IPS-15b (cell line): Measurements from ENCODE around the gene CDC73.

Source experiments
- H3K27me3 ChIP-seq: one replicate; pipeline ENCODE4 v1.6.1; 2013; ENCODE audit warnings: low read length; ENCODE audit not compliant: control insufficient read depth, insufficient read depth
- H3K36me3 ChIP-seq: one replicate; pipeline ENCODE4 v1.6.1; 2013; ENCODE audit warnings: low read length; ENCODE audit not compliant: control insufficient read depth, insufficient read depth
- H3K4me1 ChIP-seq: one replicate; pipeline ENCODE4 v1.6.1; 2013; ENCODE audit warnings: mild to moderate bottlenecking, low read length; ENCODE audit not compliant: control insufficient read depth, insufficient read depth
- H3K4me3 ChIP-seq: one replicate; pipeline ENCODE4 v1.5.1; 2013; ENCODE audit warnings: low read depth, low read length
- H3K9ac ChIP-seq: one replicate; pipeline ENCODE4 v1.6.1; 2013; ENCODE audit warnings: low read depth, mild to moderate bottlenecking, low read length
- H3K9me3 ChIP-seq: one replicate; pipeline ENCODE4 v1.6.1; 2013; ENCODE audit warnings: mild to moderate bottlenecking, low read length; ENCODE audit not compliant: control insufficient read depth, insufficient read depth

The CDC73 gene

DNA sequence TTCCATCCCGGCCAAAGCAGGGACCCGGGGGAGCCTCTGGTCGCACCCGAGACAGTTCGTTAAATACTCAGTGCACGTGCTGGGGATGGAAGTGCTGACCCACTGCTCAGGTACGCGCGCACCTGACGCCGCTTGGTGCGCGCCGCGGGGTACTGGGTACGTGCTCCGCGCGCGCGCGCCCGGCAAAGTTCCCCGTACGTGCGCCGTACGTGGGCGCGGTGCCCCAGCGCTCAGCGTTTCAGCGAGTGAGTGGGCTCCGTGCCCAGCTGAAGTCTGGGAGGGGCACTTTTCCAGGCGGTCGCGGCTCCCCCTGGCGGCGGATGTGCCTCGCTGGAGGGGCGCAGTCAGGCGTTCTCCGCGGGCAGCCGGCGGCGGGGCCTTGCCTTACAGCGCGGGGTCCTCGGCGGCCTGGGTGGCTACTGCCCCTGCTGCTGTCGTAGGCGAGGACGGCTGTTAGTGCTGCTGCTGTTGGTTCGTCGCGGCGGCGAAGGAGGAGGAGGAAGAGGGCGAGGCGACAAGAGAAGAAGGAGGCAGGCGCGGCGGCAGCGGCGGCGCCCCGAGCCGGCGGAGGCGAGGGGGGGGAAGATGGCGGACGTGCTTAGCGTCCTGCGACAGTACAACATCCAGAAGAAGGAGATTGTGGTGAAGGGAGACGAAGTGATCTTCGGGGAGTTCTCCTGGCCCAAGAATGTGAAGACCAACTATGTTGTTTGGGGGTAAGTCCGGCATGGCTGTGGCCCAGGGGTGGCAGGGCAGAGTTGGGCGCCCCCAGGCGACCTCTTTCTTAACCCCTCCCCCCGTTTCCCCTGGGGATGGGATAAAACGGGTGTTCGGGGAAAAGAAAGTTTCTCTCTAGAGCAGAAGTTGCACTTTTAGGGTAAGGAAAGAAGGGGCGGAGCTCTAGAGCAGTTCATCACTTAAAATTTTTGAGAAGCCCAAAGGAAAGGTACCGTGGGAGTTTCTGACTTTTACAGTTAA, at the start of gene CDC73:
Gene CDC73, plus strand, starts transcription at position 416 of the 978 bp plus-strand sequence. Its CDS starts 170 bp downstream, at position 586.
- no peaks in the 10 kb centered on the region for H3K4me1 ChIP-seq
- H3K36me3 ChIP-seq: peaks cover 10% of the 10 kb centered on the region
- H3K9me3 ChIP-seq: no peaks in the 10 kb centered on the region
- H3K4me3 ChIP-seq: peak within 1 kb of the TSS; percentile 92
- peak within 1 kb of the TSS; percentile 98 for H3K9ac ChIP-seq
- H3K27me3 ChIP-seq: peaks cover 13% of the 10 kb centered on the region

DNA sequence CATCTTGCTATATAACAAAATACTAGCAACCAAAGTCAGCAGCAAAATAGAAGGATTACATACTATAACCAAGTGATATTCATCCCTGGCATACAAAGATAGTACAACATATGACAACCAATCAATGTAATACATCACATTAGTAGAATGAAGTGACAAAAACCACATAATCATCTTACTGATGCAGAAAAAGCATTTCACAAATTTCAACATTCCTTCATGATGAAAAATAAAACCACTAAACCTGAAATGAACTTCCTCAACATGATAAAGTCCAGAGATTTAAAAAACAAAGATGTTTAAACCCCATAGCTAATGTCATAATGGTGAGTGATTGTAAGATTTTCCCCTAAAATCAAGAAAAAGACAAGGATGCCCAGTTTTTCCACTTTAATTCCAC, 43.8 kb upstream of the CDC73 start:
- peaks cover 9% of the 10 kb centered on the region for H3K36me3 ChIP-seq
- no peaks in the 10 kb centered on the region for H3K9me3 ChIP-seq
- H3K4me3 ChIP-seq: no peak overlapping the region
- H3K9ac ChIP-seq: no peak overlapping the region
- H3K4me1 ChIP-seq: no peaks in the 10 kb centered on the region
- H3K27me3 ChIP-seq: no peaks in the 10 kb centered on the region

DNA sequence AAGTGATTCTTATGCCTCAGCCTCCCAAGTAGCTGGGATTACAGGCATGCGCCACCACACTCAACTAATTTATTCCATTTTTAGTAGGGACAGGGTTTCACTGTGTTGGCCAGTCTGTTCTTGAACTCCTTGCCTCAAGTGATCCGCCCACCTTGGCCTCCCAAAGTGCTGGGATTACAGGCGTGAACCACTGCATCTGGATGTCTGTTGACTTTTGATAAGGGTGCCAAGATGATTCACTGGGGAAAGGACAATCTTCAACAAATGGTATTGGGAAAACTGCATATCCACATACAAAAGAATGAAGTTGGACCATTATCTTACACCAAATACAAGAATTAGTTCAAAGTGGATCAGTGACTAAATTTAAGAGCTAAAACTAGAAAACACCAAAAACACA, 42.6 kb upstream of the CDC73 start:
- H3K36me3 ChIP-seq: peaks cover 12% of the 10 kb centered on the region
- no peaks in the 10 kb centered on the region for H3K27me3 ChIP-seq
- H3K9ac ChIP-seq: no peak overlapping the region
- no peak overlapping the region for H3K4me3 ChIP-seq
- no peaks in the 10 kb centered on the region for H3K9me3 ChIP-seq
- H3K4me1 ChIP-seq: no peaks in the 10 kb centered on the region

DNA sequence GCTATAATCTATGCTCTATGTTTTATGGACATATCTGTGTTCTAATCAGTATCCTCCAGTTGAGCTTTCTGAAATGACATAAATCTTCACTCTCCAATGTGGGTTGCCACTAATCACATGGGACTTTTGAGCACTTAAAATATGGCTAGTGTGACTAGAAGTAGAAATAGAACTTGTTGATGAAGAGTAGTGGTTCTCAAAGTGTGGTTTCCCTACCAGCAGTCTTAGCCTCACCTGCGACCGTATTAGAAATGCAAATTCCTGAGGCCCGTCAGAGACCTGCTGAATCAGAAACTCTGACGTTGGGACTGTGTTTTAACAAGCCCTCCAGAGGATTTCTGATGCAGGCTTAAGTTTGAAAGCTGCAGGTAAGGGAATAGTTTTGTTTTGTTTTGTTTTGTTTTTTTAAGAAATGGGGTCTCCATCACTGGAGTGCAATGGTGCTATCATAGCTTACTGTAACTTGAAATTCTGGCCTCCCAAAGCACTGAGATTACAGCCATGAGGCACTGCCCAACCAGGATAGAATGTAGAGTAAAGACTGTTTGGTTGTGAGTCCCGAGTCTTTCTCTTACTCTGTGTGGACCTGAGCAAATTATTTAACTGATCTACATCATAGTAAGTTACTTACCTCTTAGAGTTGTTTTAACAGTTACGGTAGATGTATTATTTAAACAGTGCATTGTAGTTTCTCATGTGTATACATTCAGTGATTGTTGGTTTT, 38.3 kb upstream of the CDC73 start:
- H3K27me3 ChIP-seq: no peaks in the 10 kb centered on the region
- H3K9me3 ChIP-seq: no peaks in the 10 kb centered on the region
- no peak overlapping the region for H3K4me3 ChIP-seq
- H3K4me1 ChIP-seq: no peaks in the 10 kb centered on the region
- no peak overlapping the region for H3K9ac ChIP-seq
- H3K36me3 ChIP-seq: peaks cover 9% of the 10 kb centered on the region

DNA sequence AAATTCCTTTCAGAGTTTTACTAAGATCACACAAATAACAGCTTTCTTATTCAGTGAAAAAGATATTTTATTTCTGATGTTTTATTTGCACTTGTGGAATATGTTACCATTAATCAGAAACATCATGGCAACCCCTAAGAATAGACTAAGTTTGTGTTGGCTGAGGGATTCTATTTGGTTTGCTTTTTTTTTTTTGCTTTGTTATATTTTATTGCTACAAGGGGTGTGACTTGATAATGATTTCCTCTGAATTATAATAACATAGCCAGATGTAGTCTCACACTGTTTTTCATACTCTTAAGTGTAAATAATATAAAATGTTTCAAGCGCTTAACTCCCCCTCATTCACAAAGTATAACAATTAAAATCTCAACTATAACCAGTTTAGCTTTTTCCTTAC, 36.6 kb upstream of the CDC73 start:
- Histone ChIP-seq H3K36me3 (peaks cover 9% of the 10 kb centered on the region), H3K9ac (no peak overlapping the region), H3K4me1 (no peaks in the 10 kb centered on the region)

DNA sequence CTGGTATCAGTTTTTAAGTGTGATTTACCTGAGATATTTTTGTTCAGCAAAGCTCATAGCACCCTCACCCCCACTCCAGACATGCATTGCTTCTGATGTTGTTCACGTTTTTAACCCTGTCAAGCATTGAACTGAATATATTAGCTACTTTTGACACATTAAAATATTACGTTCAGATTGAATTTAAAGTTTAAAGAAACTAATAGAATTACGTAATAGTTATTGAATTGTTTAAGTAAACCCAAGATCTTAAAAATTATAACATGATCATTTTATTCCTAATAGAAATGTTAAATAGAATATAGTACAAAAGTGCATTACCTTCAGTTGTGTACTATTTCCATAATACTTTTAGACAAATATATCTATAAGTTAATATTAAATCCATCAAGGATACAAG, 35.5 kb upstream of the CDC73 start:
- H3K36me3 ChIP-seq: peaks cover 9% of the 10 kb centered on the region

More for the DNA sequence above, 36.6 kb upstream of the CDC73 start:
- Histone ChIP-seq H3K27me3 (no peaks in the 10 kb centered on the region), H3K4me3 (no peak overlapping the region), H3K9me3 (no peaks in the 10 kb centered on the region)

DNA sequence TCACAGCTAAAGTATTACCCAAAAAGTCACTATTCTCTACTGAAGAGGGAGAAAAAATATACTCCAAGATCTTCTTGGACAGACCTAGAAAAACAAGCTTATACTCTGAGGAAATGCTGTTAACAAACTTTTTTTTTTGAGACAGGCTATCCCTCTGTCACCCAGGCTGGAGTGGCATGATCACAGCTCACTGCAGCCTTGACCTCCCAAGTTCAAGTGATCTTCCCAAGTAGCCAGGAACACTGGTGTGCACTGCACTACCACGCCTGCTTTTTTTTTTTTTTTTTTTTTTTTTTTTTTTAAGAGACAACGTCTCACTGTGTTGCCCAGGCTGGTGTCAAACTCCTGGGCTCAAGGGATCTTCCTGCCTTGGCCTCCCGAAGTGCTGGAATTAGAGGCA, 33.9 kb upstream of the CDC73 start:
- H3K36me3 ChIP-seq: peaks cover 9% of the 10 kb centered on the region
- H3K4me3 ChIP-seq: no peak overlapping the region
- H3K9ac ChIP-seq: no peak overlapping the region
- H3K9me3 ChIP-seq: no peaks in the 10 kb centered on the region
- no peaks in the 10 kb centered on the region for H3K27me3 ChIP-seq
- no peaks in the 10 kb centered on the region for H3K4me1 ChIP-seq

More for the DNA sequence above, 35.5 kb upstream of the CDC73 start:
- Histone ChIP-seq H3K9ac (no peak overlapping the region), H3K4me3 (no peak overlapping the region), H3K4me1 (no peaks in the 10 kb centered on the region), H3K9me3 (no peaks in the 10 kb centered on the region), H3K27me3 (no peaks in the 10 kb centered on the region)

DNA sequence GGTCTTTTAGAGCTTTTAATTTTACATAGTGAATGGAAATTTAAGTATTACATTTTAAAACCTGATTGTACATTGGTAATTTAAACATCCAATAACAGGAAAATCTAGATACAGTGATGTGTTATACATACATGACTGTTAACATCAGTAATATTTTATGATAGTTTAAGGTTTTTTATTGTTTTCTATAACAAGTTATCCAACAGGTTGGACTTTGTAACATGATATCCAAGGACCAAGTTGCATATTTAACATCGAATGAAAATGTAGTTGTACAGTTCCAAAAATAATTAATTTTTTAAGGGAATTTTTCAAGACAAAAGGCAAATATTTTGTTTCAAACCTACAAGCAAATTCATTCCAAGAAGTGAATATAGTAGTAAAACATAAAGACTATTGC, 31.0 kb upstream of the CDC73 start:
- no peaks in the 10 kb centered on the region for H3K27me3 ChIP-seq
- H3K4me1 ChIP-seq: no peaks in the 10 kb centered on the region
- H3K36me3 ChIP-seq: no peaks in the 10 kb centered on the region
- no peak overlapping the region for H3K9ac ChIP-seq
- H3K4me3 ChIP-seq: no peak overlapping the region
- no peaks in the 10 kb centered on the region for H3K9me3 ChIP-seq

DNA sequence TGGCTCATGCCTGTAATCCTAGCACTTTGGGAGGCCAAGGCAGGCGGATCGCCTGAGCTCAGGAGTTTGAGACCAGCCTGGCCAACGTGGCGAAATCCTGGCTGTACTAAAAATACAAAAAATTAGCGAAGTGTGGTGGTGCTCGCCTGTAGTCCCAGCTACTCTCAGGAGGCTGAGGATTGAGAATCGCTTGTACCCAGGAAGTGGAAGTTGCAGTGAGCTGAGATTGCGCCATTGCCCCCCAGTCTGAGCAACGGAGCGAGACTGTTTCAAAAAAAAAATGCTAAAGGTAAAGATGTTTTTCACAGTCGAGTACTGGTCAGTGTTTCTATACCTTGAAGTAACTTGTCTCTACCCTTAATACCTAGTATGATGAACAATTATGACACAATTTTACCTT, 27.7 kb upstream of the CDC73 start:
- Histone ChIP-seq H3K36me3 (no peaks in the 10 kb centered on the region), H3K4me3 (no peak overlapping the region), H3K9me3 (no peaks in the 10 kb centered on the region), H3K4me1 (no peaks in the 10 kb centered on the region), H3K27me3 (no peaks in the 10 kb centered on the region), H3K9ac (no peak overlapping the region)

DNA sequence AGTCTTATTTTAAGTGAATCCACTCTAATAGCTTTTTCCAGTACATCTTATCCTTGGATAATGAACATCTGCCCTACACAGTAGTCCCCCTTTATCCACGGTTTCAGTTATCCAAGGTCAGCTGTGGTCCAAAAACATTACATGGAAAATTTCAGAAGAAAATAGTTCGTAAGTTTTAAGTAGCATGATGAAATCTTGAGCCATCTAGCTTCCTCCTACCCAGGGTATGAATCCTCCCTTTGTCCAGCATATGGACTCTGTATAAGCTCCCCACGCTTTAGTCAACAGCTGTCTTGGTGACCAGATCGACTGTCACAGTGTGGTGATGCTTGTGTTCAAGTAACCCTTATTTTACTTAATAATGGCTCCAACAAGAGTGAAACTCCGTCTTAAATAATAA, 19.2 kb upstream of the CDC73 start:
- H3K36me3 ChIP-seq: no peaks in the 10 kb centered on the region
- H3K4me3 ChIP-seq: no peak overlapping the region
- H3K9me3 ChIP-seq: no peaks in the 10 kb centered on the region
- H3K9ac ChIP-seq: no peak overlapping the region
- H3K4me1 ChIP-seq: peaks cover 7% of the 10 kb centered on the region
- peaks cover 19% of the 10 kb centered on the region for H3K27me3 ChIP-seq

DNA sequence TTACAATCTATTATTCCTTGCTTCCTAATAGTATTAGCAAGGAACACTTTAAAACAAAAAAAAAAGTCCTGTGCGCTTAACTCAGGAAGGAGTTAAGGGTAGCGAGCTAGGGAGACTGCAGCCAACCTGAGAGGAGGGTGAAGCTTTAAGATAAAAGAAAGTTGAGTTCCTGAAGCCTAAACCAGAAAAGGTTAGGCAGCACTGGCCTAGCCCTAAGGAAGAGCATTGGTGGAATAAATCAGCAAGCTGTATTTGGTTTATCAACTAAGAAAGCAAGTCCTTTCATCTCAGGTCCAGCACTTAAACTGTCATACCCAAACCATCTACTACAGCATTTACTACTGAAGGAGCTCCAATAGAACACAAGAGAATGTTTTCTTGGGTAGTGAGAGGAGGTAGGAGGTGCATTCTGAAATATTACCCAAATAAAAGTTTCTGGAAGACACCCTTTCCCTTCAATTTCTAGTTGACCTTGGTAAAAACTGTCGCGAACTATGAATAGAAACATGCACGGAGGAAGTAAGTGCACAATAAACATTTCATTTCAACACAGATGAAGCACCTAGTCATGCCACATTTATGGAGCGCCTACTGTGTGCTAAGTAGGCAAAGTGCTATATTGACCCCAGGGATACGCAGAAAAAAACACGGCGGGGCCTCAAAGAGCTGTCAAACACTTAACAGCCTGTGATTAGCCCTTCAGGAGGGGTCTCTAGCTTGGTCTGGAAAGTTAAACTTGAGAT, 17.9 kb upstream of the CDC73 start:
- H3K4me1 ChIP-seq: peaks cover 7% of the 10 kb centered on the region
- no peak overlapping the region for H3K9ac ChIP-seq
- peaks cover 19% of the 10 kb centered on the region for H3K27me3 ChIP-seq
- peak overlapping the region; percentile 93 for H3K4me3 ChIP-seq
- H3K9me3 ChIP-seq: no peaks in the 10 kb centered on the region
- no peaks in the 10 kb centered on the region for H3K36me3 ChIP-seq
